Suppressor macrophage (primary cell): ENCODE results near the gene PLA2G4C.
"Not testable (repeated sequence)": the region's sequence is repeated elsewhere in the genome, so short reads cannot be mapped to it uniquely, and the experiment has no call there.

ENCODE experiments used
- DNase-seq, 4 experiments: peaks; one replicate each; pipeline ENCODE4 v3.0.0-alpha.2; 2020 to 2022

The PLA2G4C gene

DNA sequence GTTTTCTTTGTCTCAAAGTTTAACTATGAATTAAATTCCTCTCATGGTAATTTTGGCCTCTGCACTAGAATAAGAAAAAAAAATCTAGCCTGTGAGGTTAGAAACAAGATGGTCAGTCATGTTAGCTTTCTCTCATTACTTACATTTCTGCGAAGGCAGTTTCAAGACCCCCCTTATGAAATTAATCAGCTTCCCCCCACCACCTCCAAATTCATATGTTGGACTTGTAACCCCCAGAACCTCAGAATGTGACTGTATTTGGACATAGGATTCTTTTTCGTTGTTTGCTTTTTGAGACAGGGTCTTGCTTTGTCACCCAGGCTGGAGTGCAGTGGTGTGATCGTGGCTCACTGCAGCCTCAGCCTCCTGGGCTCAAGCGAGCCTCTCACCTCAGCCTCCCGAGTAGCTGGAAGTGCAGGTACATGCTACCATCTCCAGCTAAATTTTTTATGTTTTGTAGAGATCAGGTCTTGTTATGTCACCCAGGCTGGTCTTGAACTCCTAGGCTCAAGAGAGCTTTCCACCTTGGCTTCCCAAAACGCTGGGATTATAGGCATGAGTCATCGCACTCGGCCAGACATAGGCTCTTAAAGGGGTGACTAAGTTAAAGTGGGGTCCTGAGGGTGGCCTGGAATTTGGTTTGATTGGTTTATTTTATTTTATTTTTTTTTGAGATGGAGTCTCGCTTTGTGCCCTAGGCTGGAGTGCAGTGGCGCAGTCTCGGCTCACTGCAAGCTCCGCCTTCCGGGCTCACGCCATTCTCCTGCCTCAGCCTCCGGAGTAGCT, 1.4 kb downstream of the PLA2G4C start:
- no peak for DNase-seq

DNA sequence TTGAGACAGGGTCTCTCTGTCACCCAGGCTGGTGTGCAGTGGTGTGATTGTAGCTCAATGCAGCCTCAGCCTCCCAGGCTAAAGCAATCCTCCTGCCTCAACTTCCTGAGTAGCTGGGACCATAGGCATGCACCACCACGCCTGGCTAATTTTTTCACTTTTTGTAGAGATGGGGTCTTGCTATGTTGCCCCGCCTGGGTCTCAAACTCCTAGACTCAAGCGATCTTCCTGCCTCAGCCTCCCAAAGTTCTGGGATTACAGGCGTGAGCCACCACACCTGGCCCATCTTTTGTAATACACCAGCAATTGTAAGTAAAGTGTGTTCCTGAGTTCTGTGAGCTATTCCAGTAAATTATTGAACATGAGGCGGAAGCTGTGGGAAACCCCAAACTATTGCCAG, 6.7 kb downstream of the PLA2G4C start:
- DNase-seq, result no peak

DNA sequence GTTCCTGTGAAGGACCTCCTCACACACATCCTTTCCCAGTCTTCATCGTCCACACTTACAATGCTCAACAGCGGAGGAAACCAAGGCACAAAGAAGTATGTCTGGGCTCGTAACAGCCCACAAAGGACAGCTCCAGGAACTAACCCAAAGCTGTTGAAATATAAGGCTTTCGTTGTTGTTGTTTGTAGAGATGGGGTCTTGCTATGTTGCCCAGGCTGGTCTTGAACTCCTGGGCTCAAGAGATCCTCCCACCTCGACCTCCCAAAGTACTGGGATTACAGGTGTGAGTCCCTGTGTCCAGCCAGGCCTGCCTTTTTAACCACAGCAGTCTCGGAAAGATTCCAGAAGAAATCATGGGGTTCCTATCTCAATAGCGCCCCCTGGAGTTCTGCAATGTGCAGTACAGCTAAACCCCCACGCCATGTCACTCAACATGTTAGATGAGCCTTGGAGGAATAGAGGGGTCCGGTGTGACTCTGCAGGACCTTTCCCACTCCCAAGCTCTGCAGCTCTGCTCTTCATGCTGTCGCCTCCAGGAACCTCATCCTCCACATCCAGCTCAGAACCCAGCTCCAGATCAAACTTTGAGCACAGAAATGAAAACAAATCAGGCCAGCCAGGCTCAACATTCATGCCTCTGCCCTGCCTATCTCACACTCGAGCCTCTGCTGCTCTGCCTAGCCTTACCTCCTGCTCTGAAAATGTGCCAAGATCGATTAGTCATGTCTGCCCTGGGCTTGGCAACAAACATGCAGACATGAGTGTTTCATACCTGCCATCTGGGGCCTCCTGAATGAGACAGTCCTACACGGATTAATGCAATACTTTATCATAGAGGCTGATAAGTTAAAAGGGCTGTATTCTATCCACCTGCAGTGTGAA, 7.5 kb downstream of the PLA2G4C start:
- peak; percentile 50 to 61 (median 58) for DNase-seq

DNA sequence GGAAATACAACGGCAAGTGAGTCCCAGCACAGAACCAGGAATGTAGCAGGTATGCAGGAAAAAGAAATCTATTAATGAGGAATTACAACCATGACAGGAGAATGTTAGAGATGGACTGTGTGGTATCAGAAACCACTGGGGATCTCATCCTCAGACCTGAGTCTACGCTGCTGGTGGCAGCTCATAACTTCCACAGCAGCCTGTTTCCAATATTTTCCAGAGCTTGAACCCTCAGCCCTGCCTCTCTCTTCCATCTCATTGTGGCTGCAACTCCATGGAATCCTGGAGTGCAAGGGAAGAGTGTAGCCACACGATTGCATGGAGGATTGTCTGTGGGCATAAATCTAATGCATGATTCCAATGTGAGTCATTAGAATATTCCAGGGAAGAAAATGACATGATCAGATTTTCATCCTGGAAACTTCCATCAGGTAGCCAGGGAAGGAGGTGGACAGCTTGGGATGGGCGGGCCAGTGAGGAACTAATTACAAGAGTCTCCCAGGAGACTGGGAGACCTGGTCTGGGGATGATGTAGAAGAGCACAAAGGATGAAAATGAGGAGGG, 14.9 kb downstream of the PLA2G4C start:
- DNase-seq, result no peak

DNA sequence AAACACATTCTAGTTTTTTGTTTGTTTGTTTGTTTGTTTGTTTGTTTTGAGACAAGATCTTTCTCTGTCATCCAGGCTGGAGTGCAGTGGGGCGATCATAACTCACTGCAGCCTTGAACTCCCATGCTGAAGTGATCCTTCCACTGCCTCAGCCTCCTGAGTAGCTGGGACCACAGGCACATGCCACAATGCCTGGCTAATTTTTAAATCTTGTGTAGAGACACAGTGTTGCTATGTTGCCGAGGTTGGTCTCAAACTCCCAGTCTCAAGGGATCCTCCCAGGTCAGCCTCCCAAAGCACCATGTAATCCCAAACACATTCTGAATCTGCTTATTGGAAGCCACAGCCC, 15.8 kb downstream of the PLA2G4C start:
- DNase-seq, result no peak

- DNase-seq, result no peak
Observed at GRCh38 chr19:48094129-48094854, 16.3 kb downstream of the PLA2G4C start.

- DNase-seq, result not testable (repeated sequence)
Observed at GRCh38 chr19:48091111-48091718, 19.4 kb downstream of the PLA2G4C start.

DNA sequence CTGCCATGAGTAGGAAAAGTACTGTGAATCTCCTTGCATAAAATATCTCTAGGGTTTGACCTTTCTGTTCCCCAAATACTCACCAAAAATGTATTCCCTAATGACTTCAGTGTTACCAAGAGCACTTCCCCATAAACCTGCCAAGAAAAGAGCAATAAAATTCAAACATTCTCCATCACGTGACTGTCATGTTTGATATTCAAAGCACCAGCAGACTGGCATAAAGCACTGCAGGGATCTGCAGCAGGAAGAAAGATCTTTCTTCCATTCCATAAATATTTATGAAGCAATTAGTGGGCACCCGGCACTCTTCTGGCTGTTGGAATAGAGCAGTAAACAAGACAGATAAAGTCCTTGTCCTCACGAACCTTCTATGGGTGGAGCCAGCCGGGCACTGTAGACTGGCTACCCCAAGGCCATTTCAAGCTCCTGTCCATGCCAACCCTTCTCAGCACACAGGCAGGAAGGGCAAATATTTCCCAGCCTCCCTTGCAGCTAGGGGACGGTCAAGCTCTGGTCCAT, 20.3 kb downstream of the PLA2G4C start:
- peak in 2 of 4 experiments; percentile 10 to 16 for DNase-seq

DNA sequence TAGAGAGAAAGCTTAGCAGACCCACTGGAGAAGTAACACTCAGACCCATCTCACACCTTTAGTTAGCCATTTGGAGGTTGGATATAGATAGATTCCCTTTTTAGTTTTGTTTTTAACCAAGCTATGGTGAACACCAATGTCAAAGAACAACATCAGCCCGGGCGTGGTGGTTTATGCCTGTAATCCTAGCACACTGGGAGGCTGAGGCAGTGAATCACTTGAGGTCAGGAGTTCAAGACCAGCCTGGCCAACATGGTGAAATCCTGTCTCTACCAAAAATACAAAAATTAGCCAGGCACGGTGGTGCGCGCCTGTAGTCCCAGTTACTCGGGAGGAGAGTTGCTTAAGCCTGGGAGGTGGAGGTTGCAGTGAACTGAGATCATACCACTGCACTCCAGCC, 21.6 kb downstream of the PLA2G4C start:
- not testable (repeated sequence) for DNase-seq

GRCh38 chr19:48085904-48086864, 24.4 kb downstream of the PLA2G4C start:
- peak in 1 of 4 experiments; percentile 15 for DNase-seq

DNA sequence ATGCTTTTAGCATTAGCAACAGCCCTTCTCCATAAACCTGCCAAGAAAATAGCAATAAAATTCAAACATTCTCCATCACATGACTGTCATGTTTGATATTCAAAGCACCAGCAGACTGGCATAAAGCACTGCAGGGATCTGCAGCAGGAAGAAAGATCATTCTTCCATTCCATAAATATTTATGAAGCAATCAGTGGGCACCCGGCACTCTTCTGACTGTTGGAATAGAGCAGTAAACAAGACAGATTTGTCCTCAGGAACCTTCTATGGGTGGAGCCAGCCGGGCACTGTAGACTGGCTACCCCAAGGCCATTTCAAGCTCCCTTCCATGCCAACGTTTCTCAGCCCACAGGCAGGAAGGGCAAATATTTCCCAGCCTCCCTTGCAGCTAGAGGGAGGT, 25.5 kb downstream of the PLA2G4C start:
- DNase-seq, result no peak

DNA sequence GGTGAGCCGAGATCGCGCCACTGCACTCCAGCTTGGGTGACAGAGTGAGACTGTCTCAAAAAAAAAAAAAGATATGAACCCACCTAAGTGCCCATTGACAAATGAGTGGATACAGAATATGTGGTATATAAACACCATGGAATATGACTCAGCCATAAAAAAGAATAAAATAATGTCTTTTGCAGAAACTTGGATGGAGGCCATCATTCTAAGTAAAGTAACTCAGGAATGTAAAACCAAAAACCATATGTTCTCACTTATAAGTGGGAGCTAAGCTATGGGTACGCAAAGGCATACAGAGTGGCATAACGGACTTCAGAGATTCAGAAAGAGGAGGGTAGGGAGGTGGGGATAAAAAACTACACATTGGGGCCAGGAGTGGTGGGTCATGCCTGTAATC, 29.5 kb downstream of the PLA2G4C start:
- DNase-seq, result no peak

DNA sequence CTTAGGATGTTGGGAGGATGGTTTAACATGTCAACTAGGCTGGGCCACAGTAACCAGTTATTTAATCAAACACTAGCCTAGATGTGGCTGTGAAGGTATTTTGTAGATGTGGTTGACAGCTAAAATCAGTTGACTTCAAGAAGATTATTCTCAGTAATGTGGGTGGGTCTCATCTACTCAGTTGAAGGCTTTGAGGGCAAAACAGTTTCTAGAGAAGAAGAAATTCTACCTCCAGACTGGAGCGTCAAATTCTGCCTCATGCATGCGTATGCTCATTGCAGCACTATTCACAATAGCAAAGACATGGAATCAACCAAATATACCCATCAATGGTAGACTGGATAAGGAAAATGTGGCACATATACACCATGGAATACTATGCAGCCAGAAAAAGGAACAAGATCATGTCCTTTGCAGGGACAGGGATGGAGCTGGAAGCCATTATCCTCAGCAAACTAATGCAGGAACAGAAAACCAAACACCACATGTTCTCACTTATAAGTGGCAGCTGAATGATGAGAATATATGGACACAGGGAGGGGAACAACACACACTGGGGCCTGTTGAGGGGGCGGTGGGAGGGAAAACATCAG, 40.3 kb downstream of the PLA2G4C start:
- not testable (repeated sequence) for DNase-seq

GRCh38 chr19:48069435-48069834, 41.2 kb downstream of the PLA2G4C start:
- no peak for DNase-seq

DNA sequence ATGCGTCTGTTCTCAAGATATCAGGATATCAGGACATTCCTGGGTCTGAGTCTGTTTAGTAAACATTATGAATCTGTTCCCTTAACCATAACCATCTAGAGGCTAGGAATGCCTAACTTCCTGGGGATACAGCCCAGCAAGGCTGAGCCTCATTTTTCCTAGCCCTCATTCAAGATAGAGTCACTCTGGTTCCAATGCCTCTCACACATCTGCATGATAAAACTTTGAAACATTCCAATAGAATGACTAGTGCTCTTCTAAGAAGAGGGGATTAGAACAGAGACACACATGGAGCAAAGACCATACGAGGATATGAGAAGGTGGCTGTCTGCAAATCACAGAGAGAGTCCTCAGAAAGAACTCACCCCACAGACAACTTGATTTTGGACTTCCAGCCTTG, 46.1 kb downstream of the PLA2G4C start:
- DNase-seq, result no peak

DNA sequence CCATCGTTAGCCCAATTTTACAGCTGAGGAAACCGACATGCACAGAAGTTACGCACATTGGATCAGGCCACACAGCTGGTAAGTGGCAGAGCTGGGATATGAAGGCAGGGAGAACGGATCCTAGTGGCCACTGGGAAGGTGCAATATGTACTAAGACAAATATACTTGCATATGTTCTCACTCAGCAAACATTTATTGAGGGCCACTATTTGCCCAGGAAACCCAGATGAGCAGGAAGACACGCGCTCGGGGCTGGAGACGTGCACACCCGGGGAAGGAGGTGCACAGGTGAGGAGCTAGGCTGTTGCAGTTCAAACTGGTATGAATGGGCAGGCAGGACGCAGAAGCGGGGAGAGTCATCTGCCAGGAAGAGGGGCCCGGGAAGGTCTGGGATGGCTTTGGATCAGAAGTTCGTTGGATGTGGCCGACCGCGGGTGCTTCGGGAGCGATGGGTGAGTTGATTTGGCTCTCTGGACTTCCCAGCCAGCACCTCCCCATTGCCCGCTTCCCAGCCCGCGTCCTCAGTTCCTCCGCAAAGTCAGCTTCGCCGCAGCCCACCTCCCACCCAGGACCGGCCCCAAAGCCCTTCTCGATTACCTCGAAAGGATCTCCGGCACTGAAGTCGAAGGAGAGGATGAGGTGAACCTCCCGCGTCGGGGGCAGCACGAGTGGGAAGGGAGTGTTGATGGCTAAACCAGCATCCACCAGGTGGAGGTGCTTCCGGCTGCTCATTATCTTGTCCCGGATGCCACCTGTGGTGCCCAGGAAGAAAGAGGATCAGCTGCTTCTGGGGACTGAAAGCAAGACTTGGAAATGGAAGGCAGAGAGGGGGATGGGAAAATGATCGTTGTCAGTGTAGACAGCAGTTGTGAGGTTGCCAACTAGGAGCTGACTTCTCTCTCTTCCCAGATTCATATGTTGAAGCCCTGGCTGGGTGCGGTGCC, 48.9 kb downstream of the PLA2G4C start:
- DNase-seq, result no peak

GRCh38 chr19:48060381-48060780, 50.2 kb downstream of the PLA2G4C start:
- DNase-seq, result no peak

DNA sequence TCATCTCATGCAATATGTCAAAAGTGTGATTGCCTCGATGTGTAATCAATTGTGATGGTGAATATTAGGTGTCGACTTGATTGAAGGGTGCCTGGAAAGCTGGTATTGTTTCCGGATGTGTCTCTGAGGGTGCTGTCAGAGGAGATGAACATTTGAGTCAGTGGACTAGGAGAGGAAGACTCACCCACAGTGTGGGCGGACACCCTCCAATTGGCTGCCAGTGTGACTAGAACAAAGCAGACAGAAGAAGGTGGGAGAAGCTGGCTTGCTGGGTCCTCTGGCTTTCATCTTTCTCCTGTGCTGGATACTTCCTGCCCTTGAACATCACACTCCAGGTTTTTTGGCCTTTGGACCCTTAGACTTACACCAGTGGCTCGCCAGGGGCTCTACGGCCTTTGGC, 51.3 kb downstream of the PLA2G4C start:
- no peak for DNase-seq

DNA sequence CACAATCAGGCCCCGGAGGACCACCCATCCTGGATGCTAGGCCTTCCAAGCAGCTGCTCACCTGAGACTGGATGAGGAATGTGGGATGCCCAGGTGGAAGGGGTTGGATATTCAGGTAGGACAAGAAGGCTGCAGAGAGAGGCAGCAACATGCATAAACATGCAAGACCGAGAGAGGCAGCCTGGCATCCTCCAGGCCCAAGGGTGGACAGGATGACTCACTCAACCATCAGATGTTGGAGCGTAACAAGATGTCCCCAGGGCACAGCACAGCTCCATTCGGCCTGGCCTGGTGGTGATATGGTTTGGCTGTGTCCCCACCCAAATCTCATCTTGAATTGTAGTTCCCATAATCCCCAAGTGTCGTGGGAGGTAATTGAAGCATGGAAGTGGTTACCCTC, 56.8 kb downstream of the PLA2G4C start:
- no peak for DNase-seq
